Hepatocyte (in vitro differentiated cells): ENCODE results near the gene EPC1. TPM values are rescaled to one million over a fixed set of nuclear protein-coding genes. Genes with fewer than 3 reads are reported as not detected.

ENCODE experiments used
- DNase-seq: peaks from one replicate; pipeline ENCODE4 v3.0.0-alpha.2; 2016; ENCODE audit warnings: low spot score
- H2AFZ ChIP-seq: fragments of 200-600 bp; sonication (generic); 2 replicates; pipeline ENCODE4 v1.6.0; 2016; ENCODE audit warnings: antibody characterized with exemption, mild to moderate bottlenecking
- H3K27ac ChIP-seq: fragments of 200-600 bp; sonication (generic); 2 replicates; pipeline ENCODE4 v1.5.1; 2016; ENCODE audit warnings: mild to moderate bottlenecking
- H3K27me3 ChIP-seq: fragments of 200-600 bp; sonication (generic); 2 replicates; pipeline ENCODE4 v1.6.1; 2016
- H3K36me3 ChIP-seq: fragments of 200-600 bp; sonication (generic); replicated peaks from 2 replicates; pipeline ENCODE4 v1.5.1; 2016; ENCODE audit warnings: low read depth; ENCODE audit not compliant: insufficient read depth
- H3K4me1 ChIP-seq: fragments of 200-600 bp; sonication (generic); 2 replicates; pipeline ENCODE4 v1.5.1; 2016; ENCODE audit warnings: mild to moderate bottlenecking, moderate library complexity; ENCODE audit not compliant: insufficient read depth
- H3K4me2 ChIP-seq: fragments of 200-600 bp; sonication (generic); 2 replicates; pipeline ENCODE4 v1.6.0; 2016
- H3K4me3 ChIP-seq: fragments of 200-600 bp; sonication (generic); 2 replicates; pipeline ENCODE4 v1.5.1; 2016; ENCODE audit warnings: mild to moderate bottlenecking
- H3K79me2 ChIP-seq: fragments of 200-600 bp; sonication (generic); 2 replicates; pipeline ENCODE4 v1.6.0; 2017; ENCODE audit warnings: mild to moderate bottlenecking
- H3K9me2 ChIP-seq: fragments of 200-600 bp; sonication (generic); replicated peaks from 2 replicates; pipeline ENCODE4 v1.6.0; 2017; ENCODE audit warnings: mild to moderate bottlenecking; ENCODE audit not compliant: insufficient read depth
- H3K9me3 ChIP-seq: fragments of 200-600 bp; sonication (generic); 2 replicates; pipeline ENCODE4 v1.5.1; 2016; ENCODE audit warnings: low read depth, mild to moderate bottlenecking
- H4K20me1 ChIP-seq: fragments of 200-600 bp; sonication (generic); 2 replicates; pipeline ENCODE4 v1.6.0; 2016; ENCODE audit warnings: mild to moderate bottlenecking; ENCODE audit not compliant: insufficient read depth, poor library complexity, severe bottlenecking
- EZH2 ChIP-seq: fragments of 200-600 bp; sonication (generic); IDR thresholded peaks from 2 replicates; pipeline ENCODE4 v1.6.1; 2016; ENCODE audit warnings: antibody characterized with exemption, mild to moderate bottlenecking, borderline replicate concordance
- EZH2phosphoT487 ChIP-seq: fragments of 200-600 bp; sonication (generic); IDR thresholded peaks from one replicate; pipeline ENCODE4 v1.6.1; 2018; ENCODE audit warnings: antibody characterized with exemption, mild to moderate bottlenecking, low read depth, moderate library complexity; ENCODE audit not compliant: unreplicated experiment, severe bottlenecking
- WGBS: methylation state at CpG from one replicate; pipeline ENCODE4 v1.1.6; 2016; ENCODE audit warnings: low lambda C conversion rate; ENCODE audit errors: missing lambda C conversion rate; 5-methylcytosine and 5-hydroxymethylcytosine counted together
- polyA plus RNA-seq: library from polyadenylated mRNA; unstranded; fragments of >200 nt; fragmentation: Nextera tagmentation; extraction: Ambion mirVana; gene quantifications from 2 replicates; pipeline ENCODE4 v1.2.1, GENCODE V29; 2016
- total RNA-seq: library from RNA; depleted of rRNA; stranded (reverse); fragments of >200 nt; gene quantifications from 2 replicates; pipeline ENCODE4 v1.2.3, GENCODE V29; 2014
- TF ChIP-seq, protein P1 (sequence below): fragments of 200-600 bp; sonication (generic); IDR thresholded peaks from 2 replicates; pipeline ENCODE4 v1.5.1; 2016; ENCODE audit warnings: antibody characterized with exemption, mild to moderate bottlenecking; ENCODE audit not compliant: poor library complexity

Gene EPC1
- total and polyA plus RNA-seq, 2 experiments from 2014 or later = 19.4 to 36.3 TPM

DNA sequence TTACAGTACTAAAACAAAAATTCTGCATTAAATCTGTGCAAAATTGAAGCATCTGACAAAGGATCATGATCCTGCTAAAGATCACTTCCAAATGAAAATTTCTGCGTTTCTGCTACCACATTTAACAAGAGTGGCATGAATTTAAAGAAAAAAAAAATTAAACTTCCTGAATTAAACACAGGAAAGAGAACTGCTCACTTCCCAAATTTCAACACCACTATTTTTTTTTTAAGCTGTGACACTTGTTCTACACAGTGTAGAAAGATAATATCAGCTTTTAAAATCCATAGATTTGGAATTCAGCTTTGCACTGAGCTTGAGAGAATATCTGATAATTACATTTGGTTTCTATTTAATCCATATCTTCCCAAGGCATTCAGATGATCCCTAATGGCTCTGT, 73.6 kb downstream of the EPC1 start:
- Histone ChIP-seq H3K9me2 (no peaks in the 10 kb centered on the region), H3K27me3 (no peaks in the 10 kb centered on the region), H3K4me2 (no peak overlapping the region), H4K20me1 (peaks cover 24% of the 10 kb centered on the region), H3K9me3 (no peaks in the 10 kb centered on the region), H3K4me3 (no peak overlapping the region), H2AFZ (no peak overlapping the region), H3K4me1 (no peaks in the 10 kb centered on the region), H3K79me2 (peaks cover 34% of the 10 kb centered on the region), H3K27ac (no peak overlapping the region), H3K36me3 (peaks cover 5% of the 10 kb centered on the region)
- 89% methylated on average over 1 of the region's 1 CpG for WGBS
- DNase-seq = no peak
- no peak for TF ChIP-seq EZH2phosphoT487
- no peak for TF ChIP-seq EZH2
- TF ChIP-seq, protein P1, sequence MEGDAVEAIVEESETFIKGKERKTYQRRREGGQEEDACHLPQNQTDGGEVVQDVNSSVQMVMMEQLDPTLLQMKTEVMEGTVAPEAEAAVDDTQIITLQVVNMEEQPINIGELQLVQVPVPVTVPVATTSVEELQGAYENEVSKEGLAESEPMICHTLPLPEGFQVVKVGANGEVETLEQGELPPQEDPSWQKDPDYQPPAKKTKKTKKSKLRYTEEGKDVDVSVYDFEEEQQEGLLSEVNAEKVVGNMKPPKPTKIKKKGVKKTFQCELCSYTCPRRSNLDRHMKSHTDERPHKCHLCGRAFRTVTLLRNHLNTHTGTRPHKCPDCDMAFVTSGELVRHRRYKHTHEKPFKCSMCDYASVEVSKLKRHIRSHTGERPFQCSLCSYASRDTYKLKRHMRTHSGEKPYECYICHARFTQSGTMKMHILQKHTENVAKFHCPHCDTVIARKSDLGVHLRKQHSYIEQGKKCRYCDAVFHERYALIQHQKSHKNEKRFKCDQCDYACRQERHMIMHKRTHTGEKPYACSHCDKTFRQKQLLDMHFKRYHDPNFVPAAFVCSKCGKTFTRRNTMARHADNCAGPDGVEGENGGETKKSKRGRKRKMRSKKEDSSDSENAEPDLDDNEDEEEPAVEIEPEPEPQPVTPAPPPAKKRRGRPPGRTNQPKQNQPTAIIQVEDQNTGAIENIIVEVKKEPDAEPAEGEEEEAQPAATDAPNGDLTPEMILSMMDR = no peak

GRCh38 chr10:32271617-32272016, 75.3 kb downstream of the EPC1 start:
- H3K36me3 ChIP-seq = peaks cover 5% of the 10 kb centered on the region

DNA sequence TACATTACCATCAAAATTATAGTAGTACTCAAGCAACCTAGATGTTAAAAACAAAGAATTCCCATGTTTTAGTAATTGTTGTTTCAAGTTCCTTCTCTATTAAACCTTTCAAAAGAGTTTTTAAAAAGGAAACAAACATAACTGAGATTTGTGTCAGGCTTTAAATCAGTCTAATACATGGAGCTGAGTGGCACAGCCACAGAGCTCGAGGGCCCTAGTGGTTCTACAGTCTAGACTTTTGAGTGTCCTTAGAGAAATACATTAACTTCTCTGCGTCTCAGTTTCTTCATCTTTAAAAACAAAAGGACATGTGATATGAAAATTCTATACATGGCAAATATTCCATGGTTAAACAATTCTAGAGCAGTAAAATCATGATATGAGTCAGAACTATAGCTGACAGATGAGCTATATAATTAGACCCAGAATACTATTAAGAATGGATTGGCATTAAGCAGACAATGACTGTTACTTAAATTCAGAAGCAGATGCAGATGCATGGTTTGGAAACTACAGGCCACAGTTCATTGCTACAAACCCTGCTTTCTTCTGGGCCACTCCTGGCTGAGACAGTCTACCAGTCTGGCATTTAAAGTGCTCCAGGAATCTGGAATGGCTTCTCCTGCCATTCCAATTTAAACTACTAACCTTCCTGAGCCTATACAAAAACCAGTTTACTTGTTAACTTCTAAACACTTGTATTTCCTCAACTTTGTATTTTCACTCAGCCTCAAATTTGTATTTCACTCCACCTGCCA, 77.4 kb downstream of the EPC1 start:
- Histone ChIP-seq H4K20me1 (peaks cover 24% of the 10 kb centered on the region), H2AFZ (no peak overlapping the region), H3K9me3 (no peaks in the 10 kb centered on the region), H3K4me2 (no peak overlapping the region), H3K79me2 (peaks cover 11% of the 10 kb centered on the region), H3K4me3 (no peak overlapping the region), H3K27ac (no peak overlapping the region), H3K4me1 (no peaks in the 10 kb centered on the region), H3K36me3 (peaks cover 5% of the 10 kb centered on the region), H3K27me3 (no peaks in the 10 kb centered on the region), H3K9me2 (no peaks in the 10 kb centered on the region)
- no peak for DNase-seq
- WGBS = 89% methylated on average over 2 of the region's 2 CpGs
- no peak for TF ChIP-seq EZH2
- TF ChIP-seq EZH2phosphoT487 = no peak
- TF ChIP-seq, protein P1 = no peak

More at GRCh38 chr10:32271617-32272016, 75.3 kb downstream of the EPC1 start:
- Histone ChIP-seq H3K4me3 (no peak overlapping the region), H3K9me2 (no peaks in the 10 kb centered on the region), H2AFZ (no peak overlapping the region), H3K4me2 (no peak overlapping the region), H3K27me3 (no peaks in the 10 kb centered on the region), H4K20me1 (peaks cover 24% of the 10 kb centered on the region), H3K27ac (no peak overlapping the region), H3K79me2 (peaks cover 19% of the 10 kb centered on the region), H3K4me1 (no peaks in the 10 kb centered on the region), H3K9me3 (no peaks in the 10 kb centered on the region)
- 96% methylated on average over 3 of the region's 3 CpGs for WGBS
- no peak for TF ChIP-seq EZH2
- TF ChIP-seq EZH2phosphoT487 = no peak
- TF ChIP-seq, protein P1 = no peak
- DNase-seq = no peak
